GM23338 (cell line): ENCODE results near the gene TTC3. TPM values are rescaled to one million over a fixed set of nuclear protein-coding genes. Genes with fewer than 3 reads are reported as not detected.

Experiments
- ATAC-seq: fragments of 200-7000 bp; cut with Tn5 transposase; 3 replicates; pipeline ENCODE4 v1.9.1; 2020
- DNase-seq: peaks from one replicate; pipeline ENCODE4 v3.0.0-alpha.2; 2015; ENCODE audit warnings: low spot score
- H2AFZ ChIP-seq: fragments of 200-600 bp; sonication (generic); 2 replicates; pipeline ENCODE4 v1.8.0; 2016; ENCODE audit warnings: antibody characterized with exemption, mild to moderate bottlenecking, moderate library complexity
- H3F3A ChIP-seq: fragments of 200-600 bp; sonication (generic); replicated peaks from 2 replicates; pipeline ENCODE4 v1.8.0; 2017; ENCODE audit warnings: antibody characterized with exemption, mixed run types, low read depth
- H3K27ac ChIP-seq: fragments of 200-600 bp; sonication (generic); 2 replicates; pipeline ENCODE4 v1.6.1; 2016; ENCODE audit warnings: low read depth
- H3K27me3 ChIP-seq: fragments of 200-600 bp; sonication (generic); 2 replicates; pipeline ENCODE4 v1.8.0; 2016; ENCODE audit warnings: mild to moderate bottlenecking, mixed run types, moderate library complexity; ENCODE audit not compliant: insufficient read depth
- H3K36me3 ChIP-seq: fragments of 200-600 bp; sonication (generic); 2 replicates; pipeline ENCODE4 v1.8.0; 2016; ENCODE audit warnings: mild to moderate bottlenecking; ENCODE audit not compliant: insufficient read depth
- H3K4me1 ChIP-seq: fragments of 200-600 bp; sonication (generic); 2 replicates; pipeline ENCODE4 v1.8.0; 2016; ENCODE audit warnings: mild to moderate bottlenecking, moderate library complexity; ENCODE audit not compliant: insufficient read depth
- H3K4me2 ChIP-seq: fragments of 200-600 bp; sonication (generic); 2 replicates; pipeline ENCODE4 v1.7.1; 2017; ENCODE audit warnings: mixed run types
- H3K4me3 ChIP-seq: fragments of 200-600 bp; sonication (generic); 2 replicates; pipeline ENCODE4 v1.6.1; 2016; ENCODE audit warnings: mixed run types
- H3K79me2 ChIP-seq: fragments of 200-600 bp; sonication (generic); replicated peaks from 2 replicates; pipeline ENCODE4 v1.8.0; 2017; ENCODE audit warnings: mild to moderate bottlenecking; ENCODE audit not compliant: insufficient read depth
- H3K9me2 ChIP-seq: fragments of 200-600 bp; sonication (generic); 2 replicates; pipeline ENCODE4 v1.8.0; 2017; ENCODE audit not compliant: insufficient read depth
- H4K20me1 ChIP-seq: fragments of 200-600 bp; sonication (generic); replicated peaks from 2 replicates; pipeline ENCODE4 v1.8.0; 2017; ENCODE audit warnings: mild to moderate bottlenecking; ENCODE audit not compliant: insufficient read depth
- H3K27ac Mint-ChIP-seq: 2 replicates; pipeline ENCODE4 v1.8.0; 2020; ENCODE audit warnings: inconsistent platforms, mild to moderate bottlenecking, moderate library complexity, mixed read lengths
- H3K27me3 Mint-ChIP-seq: 3 replicates; pipeline ENCODE4 v1.8.0; 2022; ENCODE audit warnings: low read depth, mild to moderate bottlenecking, moderate library complexity, mixed read lengths, inconsistent platforms; ENCODE audit not compliant: insufficient read depth, poor library complexity
- H3K36me3 Mint-ChIP-seq: 3 replicates; pipeline ENCODE4 v1.8.0; 2021; ENCODE audit warnings: low read depth, mild to moderate bottlenecking, inconsistent platforms, moderate library complexity, mixed read lengths
- H3K4me1 Mint-ChIP-seq: 3 replicates; pipeline ENCODE4 v1.8.0; 2020; ENCODE audit warnings: mild to moderate bottlenecking, inconsistent platforms, mixed read lengths
- H3K4me3 Mint-ChIP-seq: 3 replicates; pipeline ENCODE4 v1.8.0; 2021; ENCODE audit warnings: moderate library complexity, mild to moderate bottlenecking, inconsistent platforms, mixed read lengths
- H3K9me3 Mint-ChIP-seq: 3 replicates; pipeline ENCODE4 v1.8.0; 2020; ENCODE audit warnings: moderate library complexity, mild to moderate bottlenecking, inconsistent platforms, mixed read lengths
- CTCF ChIP-seq, 2 experiments: fragments of 200-600 bp in 1 of 2; sonication (generic) in 1 of 2; conservative IDR thresholded peaks; 2 replicates each; pipeline versions ENCODE4 v1.5.1 to v1.6.1; 2016 to 2017; ENCODE audit warnings: antibody characterized with exemption in 2 of 2, low read depth in 2 of 2, mild to moderate bottlenecking in 2 of 2, moderate library complexity in 1 of 2
- EZH2 ChIP-seq: fragments of 200-600 bp; sonication (generic); IDR thresholded peaks from one replicate; pipeline ENCODE4 v1.8.0; 2017; ENCODE audit warnings: antibody characterized with exemption, mild to moderate bottlenecking, low read depth; ENCODE audit not compliant: unreplicated experiment
- EZH2phosphoT487 ChIP-seq: fragments of 200-600 bp; sonication (generic); IDR thresholded peaks from one replicate; pipeline ENCODE4 v1.8.1; 2018; ENCODE audit warnings: antibody characterized with exemption; ENCODE audit not compliant: unreplicated experiment
- JUNB ChIP-seq: IDR thresholded peaks from one replicate; pipeline ENCODE4 v1.6.1; 2016; ENCODE audit warnings: antibody characterized with exemption; ENCODE audit not compliant: unreplicated experiment
- POLR2AphosphoS5 ChIP-seq: IDR thresholded peaks from 2 replicates; pipeline ENCODE4 v1.6.1; 2016; ENCODE audit warnings: antibody characterized with exemption, low read depth
- STAT1 ChIP-seq: IDR thresholded peaks from one replicate; pipeline ENCODE4 v1.6.1; 2016; ENCODE audit warnings: antibody characterized with exemption; ENCODE audit not compliant: unreplicated experiment
- ZNF114 ChIP-seq: fragments of 250-450 bp; sonication (Bioruptor Pico); IDR thresholded peaks from 2 replicates; pipeline ENCODE4 v1.5.0; 2020; ENCODE audit warnings: mild to moderate bottlenecking, moderate library complexity
- ZNF331 ChIP-seq: fragments of 250-450 bp; sonication (Bioruptor Pico); IDR thresholded peaks from 2 replicates; pipeline ENCODE4 v1.5.0; 2020; ENCODE audit warnings: low read depth, mild to moderate bottlenecking, moderate library complexity
- polyA plus RNA-seq: library from polyadenylated mRNA; unstranded; fragments of >200 nt; fragmentation: Nextera tagmentation; extraction: Ambion mirVana; gene quantifications from 2 replicates; pipeline ENCODE4 v1.2.1, GENCODE V29; 2016
- total RNA-seq: library from RNA; depleted of rRNA; stranded (reverse); fragments of >200 nt; shearing (Covaris generic); gene quantifications from 2 replicates; pipeline ENCODE4 v1.2.3, GENCODE V29; 2014
- TF ChIP-seq, protein P1 (sequence below): fragments of 250-450 bp; sonication (Bioruptor Pico); IDR thresholded peaks from 2 replicates; pipeline ENCODE4 v1.5.0; 2020; ENCODE audit warnings: mild to moderate bottlenecking, moderate library complexity

Gene TTC3
- total and polyA plus RNA-seq, 2 experiments from 2014 or later = 28.9 to 48.6 TPM

GRCh38 chr21:37181059-37181458 lies 108.0 kb downstream of the TTC3 start:
- no peak overlapping the region for H3K4me2 ChIP-seq
- no peaks in the 10 kb centered on the region for H3K27me3 ChIP-seq
- no peak overlapping the region for H3K4me3 ChIP-seq
- Mint-ChIP-seq H3K27me3 (no peaks in the 10 kb centered on the region), H3K36me3 (peaks cover 8% of the 10 kb centered on the region), H3K27ac (no peak overlapping the region), H3K4me1 (no peaks in the 10 kb centered on the region), H3K4me3 (no peak overlapping the region), H3K9me3 (no peaks in the 10 kb centered on the region)
- no peaks in the 10 kb centered on the region for H3K79me2 ChIP-seq
- 0 out of 2 replicates have a peak, but pooled peaks cover 5% of the 10 kb centered on the region for H3K9me2 ChIP-seq
- no peaks in the 10 kb centered on the region for H3K4me1 ChIP-seq
- H3K27ac ChIP-seq = no peak overlapping the region
- H3F3A ChIP-seq = no peaks in the 10 kb centered on the region
- no peaks in the 10 kb centered on the region for H3K36me3 ChIP-seq
- no peak overlapping the region for H2AFZ ChIP-seq
- ATAC-seq (no peak), DNase-seq (no peak)
- TF ChIP-seq STAT1 = no peak
- no peaks in the 10 kb centered on the region for H4K20me1 ChIP-seq

DNA sequence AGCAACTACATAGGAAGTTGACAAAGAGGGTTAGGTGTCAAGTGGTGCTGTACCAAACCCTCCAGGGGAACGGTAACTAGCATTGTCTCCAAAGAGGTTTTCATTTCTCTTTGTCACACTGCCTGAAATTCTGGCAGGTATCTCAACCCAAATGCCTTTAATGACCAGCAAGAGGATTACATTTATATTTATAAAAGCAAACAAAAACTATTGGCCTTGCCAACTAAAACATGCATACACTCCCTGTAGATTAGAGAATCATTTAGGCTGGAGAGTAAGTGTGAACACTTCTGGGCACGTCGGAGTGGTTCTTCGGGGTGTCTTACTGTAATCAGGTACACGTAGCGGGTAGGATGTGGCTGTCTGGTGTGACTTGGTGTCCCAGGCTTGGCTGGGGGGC lies 109.2 kb downstream of the TTC3 start:
- Mint-ChIP-seq H3K4me3 (no peak overlapping the region), H3K27ac (no peak overlapping the region), H3K9me3 (no peaks in the 10 kb centered on the region), H3K4me1 (no peaks in the 10 kb centered on the region), H3K27me3 (no peaks in the 10 kb centered on the region), H3K36me3 (peaks cover 8% of the 10 kb centered on the region)
- Histone ChIP-seq H2AFZ (no peak overlapping the region), H3F3A (no peaks in the 10 kb centered on the region), H3K4me1 (no peaks in the 10 kb centered on the region), H3K27ac (no peak overlapping the region), H3K4me3 (no peak overlapping the region), H3K79me2 (no peaks in the 10 kb centered on the region), H3K4me2 (no peak overlapping the region), H3K27me3 (no peaks in the 10 kb centered on the region), H3K36me3 (no peaks in the 10 kb centered on the region), H4K20me1 (no peaks in the 10 kb centered on the region), H3K9me2 (0 out of 2 replicates have a peak, but pooled peaks cover 5% of the 10 kb centered on the region)
- ATAC-seq = no peak
- no peak for DNase-seq
- no peak for TF ChIP-seq JUNB
- TF ChIP-seq, protein P1, sequence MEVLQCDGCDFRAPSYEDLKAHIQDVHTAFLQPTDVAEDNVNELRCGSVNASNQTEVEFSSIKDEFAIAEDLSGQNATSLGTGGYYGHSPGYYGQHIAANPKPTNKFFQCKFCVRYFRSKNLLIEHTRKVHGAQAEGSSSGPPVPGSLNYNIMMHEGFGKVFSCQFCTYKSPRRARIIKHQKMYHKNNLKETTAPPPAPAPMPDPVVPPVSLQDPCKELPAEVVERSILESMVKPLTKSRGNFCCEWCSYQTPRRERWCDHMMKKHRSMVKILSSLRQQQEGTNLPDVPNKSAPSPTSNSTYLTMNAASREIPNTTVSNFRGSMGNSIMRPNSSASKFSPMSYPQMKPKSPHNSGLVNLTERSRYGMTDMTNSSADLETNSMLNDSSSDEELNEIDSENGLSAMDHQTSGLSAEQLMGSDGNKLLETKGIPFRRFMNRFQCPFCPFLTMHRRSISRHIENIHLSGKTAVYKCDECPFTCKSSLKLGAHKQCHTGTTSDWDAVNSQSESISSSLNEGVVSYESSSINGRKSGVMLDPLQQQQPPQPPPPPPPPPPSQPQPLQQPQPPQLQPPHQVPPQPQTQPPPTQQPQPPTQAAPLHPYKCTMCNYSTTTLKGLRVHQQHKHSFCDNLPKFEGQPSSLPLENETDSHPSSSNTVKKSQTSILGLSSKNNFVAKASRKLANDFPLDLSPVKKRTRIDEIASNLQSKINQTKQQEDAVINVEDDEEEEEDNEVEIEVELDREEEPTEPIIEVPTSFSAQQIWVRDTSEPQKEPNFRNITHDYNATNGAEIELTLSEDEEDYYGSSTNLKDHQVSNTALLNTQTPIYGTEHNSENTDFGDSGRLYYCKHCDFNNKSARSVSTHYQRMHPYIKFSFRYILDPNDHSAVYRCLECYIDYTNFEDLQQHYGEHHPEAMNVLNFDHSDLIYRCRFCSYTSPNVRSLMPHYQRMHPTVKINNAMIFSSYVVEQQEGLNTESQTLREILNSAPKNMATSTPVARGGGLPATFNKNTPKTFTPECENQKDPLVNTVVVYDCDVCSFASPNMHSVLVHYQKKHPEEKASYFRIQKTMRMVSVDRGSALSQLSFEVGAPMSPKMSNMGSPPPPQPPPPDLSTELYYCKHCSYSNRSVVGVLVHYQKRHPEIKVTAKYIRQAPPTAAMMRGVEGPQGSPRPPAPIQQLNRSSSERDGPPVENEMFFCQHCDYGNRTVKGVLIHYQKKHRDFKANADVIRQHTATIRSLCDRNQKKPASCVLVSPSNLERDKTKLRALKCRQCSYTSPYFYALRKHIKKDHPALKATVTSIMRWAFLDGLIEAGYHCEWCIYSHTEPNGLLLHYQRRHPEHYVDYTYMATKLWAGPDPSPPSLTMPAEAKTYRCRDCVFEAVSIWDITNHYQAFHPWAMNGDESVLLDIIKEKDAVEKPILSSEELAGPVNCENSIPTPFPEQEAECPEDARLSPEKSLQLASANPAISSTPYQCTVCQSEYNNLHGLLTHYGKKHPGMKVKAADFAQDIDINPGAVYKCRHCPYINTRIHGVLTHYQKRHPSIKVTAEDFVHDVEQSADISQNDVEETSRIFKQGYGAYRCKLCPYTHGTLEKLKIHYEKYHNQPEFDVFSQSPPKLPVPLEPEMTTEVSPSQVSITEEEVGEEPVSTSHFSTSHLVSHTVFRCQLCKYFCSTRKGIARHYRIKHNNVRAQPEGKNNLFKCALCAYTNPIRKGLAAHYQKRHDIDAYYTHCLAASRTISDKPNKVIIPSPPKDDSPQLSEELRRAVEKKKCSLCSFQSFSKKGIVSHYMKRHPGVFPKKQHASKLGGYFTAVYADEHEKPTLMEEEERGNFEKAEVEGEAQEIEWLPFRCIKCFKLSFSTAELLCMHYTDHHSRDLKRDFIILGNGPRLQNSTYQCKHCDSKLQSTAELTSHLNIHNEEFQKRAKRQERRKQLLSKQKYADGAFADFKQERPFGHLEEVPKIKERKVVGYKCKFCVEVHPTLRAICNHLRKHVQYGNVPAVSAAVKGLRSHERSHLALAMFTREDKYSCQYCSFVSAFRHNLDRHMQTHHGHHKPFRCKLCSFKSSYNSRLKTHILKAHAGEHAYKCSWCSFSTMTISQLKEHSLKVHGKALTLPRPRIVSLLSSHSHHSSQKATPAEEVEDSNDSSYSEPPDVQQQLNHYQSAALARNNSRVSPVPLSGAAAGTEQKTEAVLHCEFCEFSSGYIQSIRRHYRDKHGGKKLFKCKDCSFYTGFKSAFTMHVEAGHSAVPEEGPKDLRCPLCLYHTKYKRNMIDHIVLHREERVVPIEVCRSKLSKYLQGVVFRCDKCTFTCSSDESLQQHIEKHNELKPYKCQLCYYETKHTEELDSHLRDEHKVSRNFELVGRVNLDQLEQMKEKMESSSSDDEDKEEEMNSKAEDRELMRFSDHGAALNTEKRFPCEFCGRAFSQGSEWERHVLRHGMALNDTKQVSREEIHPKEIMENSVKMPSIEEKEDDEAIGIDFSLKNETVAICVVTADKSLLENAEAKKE (CRISPR knock-in tag) = no peak
- TF ChIP-seq CTCF (conservative IDR thresholded peaks at IDR 0.05; ENCODE audit: low read depth in 2 of 2) = no peak
- TF ChIP-seq ZNF114 (CRISPR knock-in tag) = no peak
- no peak for TF ChIP-seq EZH2phosphoT487
- no peak for TF ChIP-seq POLR2AphosphoS5
- no peak for TF ChIP-seq EZH2
- TF ChIP-seq ZNF331 = no peak
